Measurements from ENCODE around the gene STRA8.

STRA8 gene

GRCh38 chr7:135233570-135233969, at the start of gene STRA8:
Gene STRA8 (plus strand): TSS chr7:135233838. CDS start chr7:135240525, 6,687 bp downstream.
- no peak for DNase-seq (ENCODE audit: low read depth)

- DNase-seq (ENCODE audit: low read depth): no peak
These were observed 49.3 kb upstream of the STRA8 start for GRCh38 chr7:135184254-135184841.

- no peak for DNase-seq (ENCODE audit: low read depth)
These were observed 48.0 kb upstream of the STRA8 start for GRCh38 chr7:135185471-135186260.

GRCh38 chr7:135186261-135186540, 47.4 kb upstream of the STRA8 start:
- no peak for DNase-seq (ENCODE audit: low read depth)

GRCh38 chr7:135186841-135187253, 46.8 kb upstream of the STRA8 start:
- no peak for DNase-seq (ENCODE audit: low read depth)

GRCh38 chr7:135188298-135188984, 45.2 kb upstream of the STRA8 start:
- no peak for DNase-seq (ENCODE audit: low read depth)

GRCh38 chr7:135189221-135189662, 44.4 kb upstream of the STRA8 start:
- no peak for DNase-seq (ENCODE audit: low read depth)

- DNase-seq (ENCODE audit: low read depth): no peak
These were observed 43.7 kb upstream of the STRA8 start for GRCh38 chr7:135189961-135190360.

GRCh38 chr7:135190703-135191102, 42.9 kb upstream of the STRA8 start:
- DNase-seq (ENCODE audit: low read depth): no peak

GRCh38 chr7:135192914-135193536, 40.6 kb upstream of the STRA8 start:
- no peak for DNase-seq (ENCODE audit: low read depth)

GRCh38 chr7:135193615-135194081, 40.0 kb upstream of the STRA8 start:
- DNase-seq (ENCODE audit: low read depth): no peak

- DNase-seq (ENCODE audit: low read depth): no peak
These were observed 39.0 kb upstream of the STRA8 start for GRCh38 chr7:135194494-135195095.

GRCh38 chr7:135195156-135195555, 38.5 kb upstream of the STRA8 start:
- no peak for DNase-seq (ENCODE audit: low read depth)

- no peak for DNase-seq (ENCODE audit: low read depth)
These were observed 37.5 kb upstream of the STRA8 start for GRCh38 chr7:135195968-135196629.

- DNase-seq (ENCODE audit: low read depth): no peak
These were observed 36.3 kb upstream of the STRA8 start for GRCh38 chr7:135197343-135197742.

- DNase-seq (ENCODE audit: low read depth): no peak
These were observed 35.6 kb upstream of the STRA8 start for GRCh38 chr7:135197906-135198655.

GRCh38 chr7:135199439-135199838, 34.2 kb upstream of the STRA8 start:
- DNase-seq (ENCODE audit: low read depth): no peak

- no peak for DNase-seq (ENCODE audit: low read depth)
These were observed 32.8 kb upstream of the STRA8 start for GRCh38 chr7:135200821-135201331.

GRCh38 chr7:135201350-135201749, 32.3 kb upstream of the STRA8 start:
- DNase-seq (ENCODE audit: low read depth): no peak

GRCh38 chr7:135204341-135204749, 29.3 kb upstream of the STRA8 start:
- DNase-seq (ENCODE audit: low read depth): no peak

- no peak for DNase-seq (ENCODE audit: low read depth)
These were observed 28.8 kb upstream of the STRA8 start for GRCh38 chr7:135204876-135205275.

All from stimulated activated CD8-positive, alpha-beta memory T cell treated with anti-CD3 and anti-CD28 coated beads, Interleukin-15, amount 100 ng/mL, for 1 hour (primary cell).